Upper lobe of left lung (tissue), 6 donors: ENCODE data around the gene KRI1. TPM values are rescaled to one million over a fixed set of nuclear protein-coding genes. Genes with fewer than 3 reads are reported as not detected.

Experiments used
- ATAC-seq, 2 donors: fragments of 200-7000 bp; cut with Tn5 transposase; one replicate each; pipeline ENCODE4 v1.9.1; 2022; ENCODE audit warnings: mild to moderate bottlenecking in 2 of 2, moderate library complexity in 2 of 2; ENCODE audit not compliant: low FRiP score in 2 of 2
- DNase-seq, 2 donors: peaks; one replicate each; pipeline ENCODE4 v3.0.0-alpha.2; 2019 to 2020
- H3K27ac ChIP-seq, 4 donors: fragments of 200-600 bp; sonication (generic); one replicate each; pipeline ENCODE4 v1.5.1; 2016 to 2019
- H3K27me3 ChIP-seq, 4 donors: fragments of 200-600 bp; sonication (generic); one replicate each; pipeline ENCODE4 v1.5.1; 2017 to 2019
- H3K36me3 ChIP-seq, 4 donors: fragments of 200-600 bp; sonication (generic); one replicate each; pipeline ENCODE4 v1.5.1; 2016 to 2019
- H3K4me1 ChIP-seq, 4 donors: fragments of 200-600 bp; sonication (generic); one replicate each; pipeline ENCODE4 v1.5.1; 2018 to 2019
- H3K4me3 ChIP-seq, 4 donors: fragments of 200-600 bp; sonication (generic); one replicate each; pipeline ENCODE4 v1.5.1; 2017 to 2019; ENCODE audit warnings: mild to moderate bottlenecking in 2 of 4, moderate library complexity in 1 of 4
- H3K9me3 ChIP-seq, 4 donors: fragments of 200-600 bp; sonication (generic); one replicate each; pipeline ENCODE4 v1.5.1; 2018 to 2019
- EP300 ChIP-seq, 4 donors: sonication (generic); formaldehyde crosslinking; IDR thresholded peaks; one replicate each; pipeline ENCODE4 v1.5.1; 2017; ENCODE audit warnings: antibody characterized with exemption in 4 of 4, control low read depth in 2 of 4
- POLR2A ChIP-seq, 4 donors: fragments of 450-650 bp; IDR thresholded peaks; one replicate each; pipeline ENCODE4 v1.5.1; 2016 to 2017; ENCODE audit warnings: antibody characterized with exemption in 4 of 4, mild to moderate bottlenecking in 2 of 4
- POLR2AphosphoS5 ChIP-seq, 2 donors: sonication (generic); formaldehyde crosslinking; IDR thresholded peaks; one replicate each; pipeline ENCODE4 v1.5.1; 2017; ENCODE audit warnings: antibody characterized with exemption in 2 of 2
- WGBS, 2 donors: methylation state at CpG; one replicate each; pipeline ENCODE4 v1.1.5; 2017 to 2018; 5-methylcytosine and 5-hydroxymethylcytosine counted together
- total RNA-seq, 6 donors: library from RNA; depleted of rRNA in 4 of 6; stranded (reverse); fragments of >200 nt in 4 of 6; gene quantifications; one replicate each; pipeline versions ENCODE4 v1.1.0 to v1.2.1, GENCODE V29; 2016 to 2021
- TF ChIP-seq, protein P1 (sequence below), 6 experiments: fragments of 450-650 bp in 4 of 6; fragments of 200-600 bp in 2 of 6; sonication (generic) in 2 of 6; IDR thresholded peaks; one replicate each; pipeline ENCODE4 v1.5.1; 2016 to 2019; ENCODE audit warnings: antibody characterized with exemption in 6 of 6
- donor health status: DM: no; HTN: no; CAD: no; lungs with moderate emphysema.
- donor health status: DM: no; HTN: yes; CAD: no; lungs with severe emphysema.

KRI1 gene
- total RNA-seq, 6 donors from 2014 or later, result 13.1 to 74.4 (median 24.5) TPM

DNA sequence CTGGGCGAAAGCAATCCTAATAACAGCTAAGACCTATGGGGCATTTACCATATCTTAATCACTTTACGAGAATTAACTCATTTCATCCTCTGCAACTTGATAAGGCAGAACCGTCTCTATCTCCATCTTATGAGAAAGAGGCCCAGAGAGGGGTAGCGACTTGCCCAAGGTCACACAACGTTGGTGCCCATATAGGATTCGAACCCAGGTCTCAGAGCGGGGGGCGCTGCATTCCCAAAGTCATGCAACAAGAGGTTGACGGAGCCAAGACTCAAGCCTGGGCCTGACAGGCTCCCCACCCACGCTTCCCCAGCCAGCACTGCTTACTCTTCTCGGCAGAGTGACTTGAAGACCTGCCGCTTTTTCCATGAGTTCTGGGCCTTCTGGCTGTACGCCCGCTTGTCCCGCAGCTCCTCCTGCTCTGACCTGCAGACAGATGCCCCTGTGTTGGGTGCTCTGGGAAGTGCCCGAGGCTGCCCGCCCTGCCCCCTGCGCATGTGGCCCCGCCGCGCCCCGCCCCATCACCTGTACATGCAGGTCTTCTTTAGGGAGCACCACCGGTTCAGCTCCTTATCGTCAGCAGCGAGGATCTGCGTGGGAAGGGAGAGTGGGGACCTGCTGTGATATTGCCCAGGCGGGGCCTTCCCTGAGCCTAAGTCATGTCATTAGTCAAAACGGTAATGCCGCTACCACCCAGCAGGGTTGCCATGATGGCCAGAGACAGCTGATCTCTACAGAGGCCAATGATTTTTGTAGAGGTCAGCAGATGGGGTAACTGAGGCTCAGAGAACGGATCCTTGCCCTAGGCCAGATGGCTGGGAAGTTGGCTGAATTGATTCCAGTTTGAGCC, 10.8 kb downstream of the KRI1 start:
- TF ChIP-seq POLR2AphosphoS5 (IDR thresholded peaks at IDR 0.05) (no peak), POLR2A (IDR thresholded peaks at IDR 0.05) (no peak), EP300 (IDR thresholded peaks at IDR 0.05) (no peak)
- TF ChIP-seq, protein P1, sequence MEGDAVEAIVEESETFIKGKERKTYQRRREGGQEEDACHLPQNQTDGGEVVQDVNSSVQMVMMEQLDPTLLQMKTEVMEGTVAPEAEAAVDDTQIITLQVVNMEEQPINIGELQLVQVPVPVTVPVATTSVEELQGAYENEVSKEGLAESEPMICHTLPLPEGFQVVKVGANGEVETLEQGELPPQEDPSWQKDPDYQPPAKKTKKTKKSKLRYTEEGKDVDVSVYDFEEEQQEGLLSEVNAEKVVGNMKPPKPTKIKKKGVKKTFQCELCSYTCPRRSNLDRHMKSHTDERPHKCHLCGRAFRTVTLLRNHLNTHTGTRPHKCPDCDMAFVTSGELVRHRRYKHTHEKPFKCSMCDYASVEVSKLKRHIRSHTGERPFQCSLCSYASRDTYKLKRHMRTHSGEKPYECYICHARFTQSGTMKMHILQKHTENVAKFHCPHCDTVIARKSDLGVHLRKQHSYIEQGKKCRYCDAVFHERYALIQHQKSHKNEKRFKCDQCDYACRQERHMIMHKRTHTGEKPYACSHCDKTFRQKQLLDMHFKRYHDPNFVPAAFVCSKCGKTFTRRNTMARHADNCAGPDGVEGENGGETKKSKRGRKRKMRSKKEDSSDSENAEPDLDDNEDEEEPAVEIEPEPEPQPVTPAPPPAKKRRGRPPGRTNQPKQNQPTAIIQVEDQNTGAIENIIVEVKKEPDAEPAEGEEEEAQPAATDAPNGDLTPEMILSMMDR (IDR thresholded peaks at IDR 0.05), result peak in 1 of 6 experiments; percentile 12
- Histone ChIP-seq H3K27me3 (no peaks in the 10 kb centered on the region), H3K36me3 (peaks cover 36 to 100% (median 90%) of the 10 kb centered on the region in 4 donors), H3K4me3 (no peak overlapping the region), H3K27ac (no peak overlapping the region), H3K9me3 (no peaks in the 10 kb centered on the region), H3K4me1 (no peaks in the 10 kb centered on the region)
- ATAC-seq (no peak), DNase-seq (peak in 1 of 2 donors; percentile 79)
- 86% methylated on average over 10 to 30 of the region's 30 CpGs for WGBS, 2 donors

DNA sequence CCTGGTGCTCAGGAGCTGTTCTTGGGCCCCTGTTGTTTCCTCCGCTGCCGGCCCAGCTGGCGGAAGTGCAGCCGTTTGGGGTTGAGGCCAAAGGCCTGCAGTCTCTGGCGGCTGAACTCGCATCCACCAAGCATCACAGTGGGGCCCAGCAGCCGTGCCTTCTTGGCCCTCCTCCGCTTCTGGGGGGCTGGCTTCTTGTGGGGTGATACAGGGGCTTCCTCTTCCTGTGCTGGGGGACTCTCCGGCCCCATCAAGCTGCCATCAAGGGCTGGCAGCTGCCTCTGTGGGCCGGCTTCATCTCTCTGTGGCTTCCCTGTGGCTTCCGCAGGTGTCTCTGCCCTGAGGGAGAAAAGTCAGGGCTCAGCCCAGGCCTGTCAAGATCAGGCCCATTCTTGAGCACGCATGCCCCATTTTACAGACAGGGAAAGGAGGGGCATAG, 11.8 kb downstream of the KRI1 start:
- Histone ChIP-seq H3K27ac (peak overlapping the region in 2 of 4 donors; percentile 17 to 18), H3K4me1 (no peaks in the 10 kb centered on the region), H3K9me3 (no peaks in the 10 kb centered on the region), H3K36me3 (peaks cover 34 to 100% (median 87%) of the 10 kb centered on the region in 4 donors), H3K4me3 (no peak overlapping the region), H3K27me3 (no peaks in the 10 kb centered on the region)
- WGBS, 2 donors, result 79% methylated on average over 6 of the region's 12 CpGs; no CpG with 5 or more reads in 1 of the 2 donors
- ATAC-seq, result peak in 1 of 2 donors; percentile 18
- no peak for TF ChIP-seq POLR2A (IDR thresholded peaks at IDR 0.05)
- TF ChIP-seq POLR2AphosphoS5 (IDR thresholded peaks at IDR 0.05), result no peak
- TF ChIP-seq, protein P1 (IDR thresholded peaks at IDR 0.05), result no peak
- no peak for TF ChIP-seq EP300 (IDR thresholded peaks at IDR 0.05)
- DNase-seq, result peak; percentile 29 to 74

DNA sequence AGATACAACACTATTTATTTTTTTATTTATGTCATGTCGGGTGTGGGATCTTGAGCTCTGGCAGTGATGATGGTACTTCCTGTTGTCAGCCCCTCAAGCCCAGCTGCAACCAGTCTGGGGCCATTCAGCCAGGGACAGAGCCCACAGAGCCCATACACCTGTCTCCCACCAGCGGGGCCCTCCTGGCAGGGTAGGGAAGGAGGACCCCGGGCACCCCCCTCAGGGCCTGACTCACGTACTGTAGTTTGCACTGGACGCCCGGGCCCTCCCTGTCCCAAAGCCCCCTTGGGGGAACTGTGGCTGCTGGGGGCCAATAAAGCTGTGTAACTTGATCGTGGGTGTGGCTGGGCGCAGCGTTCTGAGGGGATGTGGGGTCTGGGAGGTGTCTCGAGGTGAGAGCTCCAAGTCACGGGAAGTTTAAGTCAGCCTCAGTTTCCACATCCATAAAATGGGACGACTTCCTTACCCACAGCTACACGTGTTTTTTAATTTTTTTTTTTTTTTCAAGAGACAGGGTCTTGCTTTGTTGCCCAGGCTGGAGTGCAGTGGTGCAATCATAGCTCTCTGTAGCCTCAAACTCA, 12.6 kb downstream of the KRI1 start:
- H3K27me3 ChIP-seq, result no peaks in the 10 kb centered on the region
- no peak overlapping the region for H3K4me3 ChIP-seq
- peak overlapping the region in 2 of 4 donors; percentile 17 to 18 for H3K27ac ChIP-seq
- no peaks in the 10 kb centered on the region for H3K4me1 ChIP-seq
- peaks cover 33 to 100% (median 85%) of the 10 kb centered on the region in 4 donors for H3K36me3 ChIP-seq
- no peak for ATAC-seq
- no peak for DNase-seq
- TF ChIP-seq EP300 (IDR thresholded peaks at IDR 0.05) (no peak), POLR2AphosphoS5 (IDR thresholded peaks at IDR 0.05) (no peak), POLR2A (IDR thresholded peaks at IDR 0.05) (no peak)
- TF ChIP-seq, protein P1 (IDR thresholded peaks at IDR 0.05), result no peak
- H3K9me3 ChIP-seq, result no peaks in the 10 kb centered on the region
- 68 to 72% methylated on average over 8 to 13 of the region's 13 CpGs for WGBS, 2 donors

DNA sequence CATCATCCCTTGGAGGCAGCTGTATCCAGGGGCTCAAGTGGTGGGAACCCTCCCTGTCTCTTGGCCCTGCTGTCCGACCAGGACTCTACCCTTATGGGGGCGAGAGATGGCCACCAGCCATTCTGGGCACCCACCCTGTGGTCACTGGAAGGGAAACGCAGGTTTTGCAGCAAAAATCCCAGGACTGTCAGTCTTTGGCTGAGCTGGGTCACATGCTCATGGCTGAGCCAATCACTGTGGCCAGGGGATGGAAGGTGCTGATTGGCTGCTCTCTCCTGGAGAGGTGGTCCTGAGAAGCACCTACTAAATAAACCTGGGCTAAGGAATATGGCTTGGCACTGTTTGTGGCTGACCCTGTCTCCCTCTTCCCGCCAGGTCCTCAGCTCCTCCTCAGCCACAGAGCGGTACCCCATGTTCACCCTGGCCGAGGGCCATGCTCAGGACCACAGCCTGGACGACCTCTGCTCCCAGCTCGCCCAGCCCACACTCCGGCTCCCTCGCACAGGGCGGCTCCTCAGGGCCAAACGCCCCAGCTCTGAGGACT, 13.2 kb downstream of the KRI1 start:
- Histone ChIP-seq H3K4me1 (no peaks in the 10 kb centered on the region), H3K27ac (peak overlapping the region in 1 of 4 donors; percentile 18), H3K27me3 (no peaks in the 10 kb centered on the region), H3K4me3 (no peak overlapping the region), H3K36me3 (peaks cover 27 to 96% (median 81%) of the 10 kb centered on the region in 4 donors), H3K9me3 (no peaks in the 10 kb centered on the region)
- no peak for DNase-seq
- peak in 1 of 2 donors; percentile 8 for ATAC-seq
- TF ChIP-seq POLR2A (IDR thresholded peaks at IDR 0.05) (no peak), POLR2AphosphoS5 (IDR thresholded peaks at IDR 0.05) (no peak), EP300 (IDR thresholded peaks at IDR 0.05) (no peak)
- TF ChIP-seq, protein P1 (IDR thresholded peaks at IDR 0.05), result no peak
- WGBS, 2 donors, result 84 to 90% methylated on average over 9 to 12 of the region's 12 CpGs
